GM12875 (cell line): ENCODE results near the gene SATB2.

ENCODE experiments used
- H3K4me3 ChIP-seq: one replicate; pipeline ENCODE4 v1.5.1; 2011; ENCODE audit warnings: low read depth, low read length, control low read depth
- TF ChIP-seq, protein P1 (sequence below): IDR thresholded peaks from 2 replicates; pipeline ENCODE4 v1.5.1; 2011; ENCODE audit warnings: low read depth, mild to moderate bottlenecking, control low read depth, inconsistent platforms, low read length, moderate library complexity, borderline replicate concordance; ENCODE audit not compliant: insufficient read depth

SATB2 gene

DNA sequence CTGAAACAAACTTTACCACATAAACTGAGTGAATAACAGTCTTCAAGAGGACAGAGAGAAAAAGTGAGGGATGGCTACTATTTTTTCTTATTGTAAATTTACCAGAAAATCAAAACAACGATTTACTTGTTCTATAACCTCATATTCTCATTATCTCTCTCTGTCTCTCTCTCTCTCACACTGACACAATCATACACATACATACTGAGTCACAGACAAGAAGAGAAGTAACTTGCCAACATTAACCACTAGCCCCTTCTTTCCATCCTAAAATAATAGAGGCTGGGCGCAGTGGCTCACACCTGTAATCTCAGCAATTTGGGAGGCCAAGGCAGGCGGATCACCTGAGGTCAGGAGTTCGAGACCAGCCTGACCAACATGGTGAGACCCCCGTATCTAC lies 18.2 kb downstream of the SATB2 start:
- TF ChIP-seq, protein P1, sequence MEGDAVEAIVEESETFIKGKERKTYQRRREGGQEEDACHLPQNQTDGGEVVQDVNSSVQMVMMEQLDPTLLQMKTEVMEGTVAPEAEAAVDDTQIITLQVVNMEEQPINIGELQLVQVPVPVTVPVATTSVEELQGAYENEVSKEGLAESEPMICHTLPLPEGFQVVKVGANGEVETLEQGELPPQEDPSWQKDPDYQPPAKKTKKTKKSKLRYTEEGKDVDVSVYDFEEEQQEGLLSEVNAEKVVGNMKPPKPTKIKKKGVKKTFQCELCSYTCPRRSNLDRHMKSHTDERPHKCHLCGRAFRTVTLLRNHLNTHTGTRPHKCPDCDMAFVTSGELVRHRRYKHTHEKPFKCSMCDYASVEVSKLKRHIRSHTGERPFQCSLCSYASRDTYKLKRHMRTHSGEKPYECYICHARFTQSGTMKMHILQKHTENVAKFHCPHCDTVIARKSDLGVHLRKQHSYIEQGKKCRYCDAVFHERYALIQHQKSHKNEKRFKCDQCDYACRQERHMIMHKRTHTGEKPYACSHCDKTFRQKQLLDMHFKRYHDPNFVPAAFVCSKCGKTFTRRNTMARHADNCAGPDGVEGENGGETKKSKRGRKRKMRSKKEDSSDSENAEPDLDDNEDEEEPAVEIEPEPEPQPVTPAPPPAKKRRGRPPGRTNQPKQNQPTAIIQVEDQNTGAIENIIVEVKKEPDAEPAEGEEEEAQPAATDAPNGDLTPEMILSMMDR = no peak
- H3K4me3 ChIP-seq = no peak overlapping the region

DNA sequence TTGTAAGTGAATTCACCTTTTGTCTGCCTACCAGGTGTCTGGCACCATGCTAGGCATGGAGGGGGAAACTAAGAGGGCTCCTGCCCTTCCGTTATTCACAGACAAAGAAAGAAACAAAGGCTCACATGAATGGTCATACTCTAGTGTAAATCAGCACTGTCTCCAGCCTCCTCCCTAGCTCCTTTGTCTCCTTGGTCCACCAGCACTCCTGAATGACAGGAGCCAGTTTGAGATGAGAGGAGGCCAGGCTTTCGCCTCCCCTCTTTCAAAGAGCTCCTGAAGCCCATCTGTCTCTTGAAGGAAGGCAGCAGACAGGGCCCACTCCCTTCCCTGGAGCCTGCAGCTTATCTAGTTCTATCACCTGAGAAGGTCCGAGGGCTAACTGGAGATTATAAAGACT lies 18.7 kb downstream of the SATB2 start:
- TF ChIP-seq, protein P1 = no peak
- H3K4me3 ChIP-seq = no peak overlapping the region

DNA sequence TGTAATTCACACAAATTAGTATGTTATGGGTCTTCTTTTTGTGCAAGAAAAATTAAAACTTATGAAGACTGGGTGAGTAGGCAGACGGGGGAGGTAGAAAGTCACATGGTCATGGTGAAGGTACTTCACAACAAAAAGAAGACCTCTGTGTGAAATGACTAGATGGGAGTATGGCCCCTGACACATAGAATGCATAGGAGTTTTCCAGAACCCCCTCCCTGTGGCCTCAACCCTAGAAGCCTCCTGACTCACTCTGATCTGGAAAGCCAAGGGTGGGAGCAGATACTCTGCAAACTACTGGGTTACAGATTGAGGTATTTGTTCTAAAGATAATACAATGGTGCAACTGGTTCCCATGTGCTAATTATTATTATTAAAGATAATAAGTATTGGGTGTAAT lies 23.2 kb downstream of the SATB2 start:
- TF ChIP-seq, protein P1 = no peak
- H3K4me3 ChIP-seq = no peak overlapping the region

DNA sequence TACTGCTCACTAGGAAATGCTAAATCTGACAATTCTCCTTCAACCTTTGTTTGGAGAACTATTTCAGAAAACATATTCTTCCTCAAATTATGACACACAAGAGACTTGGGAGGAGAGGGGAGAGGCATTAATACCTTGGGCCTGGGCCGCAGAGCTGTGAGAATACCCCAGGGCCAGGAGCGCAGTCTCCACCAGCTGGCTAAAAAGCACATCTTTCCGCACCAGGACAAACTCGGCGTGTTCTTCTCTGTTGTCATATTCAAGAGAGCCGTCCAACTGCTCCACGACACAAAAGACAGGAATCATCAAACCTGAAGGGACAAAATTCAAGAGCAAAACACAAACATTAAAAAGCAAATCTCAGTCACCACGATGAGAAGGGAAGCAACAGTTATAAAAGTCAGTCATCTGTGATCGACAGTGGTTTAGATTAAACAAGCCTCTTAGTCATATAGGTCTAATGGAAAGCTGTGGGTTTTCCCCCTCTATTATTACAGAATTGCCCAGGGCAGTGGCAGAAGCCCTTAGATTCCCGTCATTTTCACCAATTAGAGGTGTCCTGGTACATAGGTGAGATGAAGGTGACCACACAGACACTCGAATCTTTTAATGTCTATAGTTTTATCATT lies 24.4 kb downstream of the SATB2 start:
- no peak overlapping the region for H3K4me3 ChIP-seq

DNA sequence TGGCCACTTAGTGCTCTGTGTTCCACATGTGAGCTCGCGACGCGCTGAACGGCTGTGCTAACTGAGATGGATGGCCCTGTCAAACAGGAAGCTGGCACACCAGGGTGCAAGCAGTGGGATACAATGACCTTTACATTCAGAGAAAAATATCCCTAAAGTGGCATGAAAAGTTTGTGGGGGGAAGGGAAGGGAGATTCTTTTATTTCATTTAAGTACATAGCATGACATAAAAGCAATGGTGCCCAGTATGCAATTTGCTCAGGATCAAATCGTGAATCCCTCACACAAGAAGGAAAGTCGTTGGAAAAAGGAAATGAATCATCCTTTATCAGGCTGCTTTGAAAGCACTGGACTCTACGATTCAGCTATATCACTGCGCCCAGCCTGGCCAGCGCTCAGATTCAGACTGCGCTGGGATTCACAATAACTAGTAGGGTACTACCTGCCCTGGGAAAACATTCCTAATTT lies 26.0 kb downstream of the SATB2 start:
- TF ChIP-seq, protein P1 = no peak
- no peak overlapping the region for H3K4me3 ChIP-seq

More for the DNA sequence above, 24.4 kb downstream of the SATB2 start:
- TF ChIP-seq, protein P1 = no peak

DNA sequence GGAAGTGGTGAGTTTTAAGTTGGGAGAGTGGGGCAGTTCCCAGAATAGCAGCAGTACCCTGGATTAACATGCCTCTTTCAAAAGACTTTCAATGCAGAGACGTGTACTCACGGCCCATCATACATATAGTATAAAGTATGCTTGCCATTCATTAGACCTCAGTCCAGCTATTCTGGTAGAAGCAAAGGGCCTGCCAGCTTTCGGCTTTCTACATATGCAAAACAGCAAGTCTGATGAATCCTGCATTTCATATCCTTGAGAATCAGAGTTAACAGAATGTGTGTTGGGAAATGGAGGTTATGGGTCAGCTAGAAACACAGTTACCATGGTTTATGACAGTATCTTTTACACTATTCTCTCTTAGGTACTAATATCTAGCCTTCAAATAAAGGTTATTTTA lies 27.5 kb downstream of the SATB2 start:
- TF ChIP-seq, protein P1 = no peak
- no peak overlapping the region for H3K4me3 ChIP-seq

DNA sequence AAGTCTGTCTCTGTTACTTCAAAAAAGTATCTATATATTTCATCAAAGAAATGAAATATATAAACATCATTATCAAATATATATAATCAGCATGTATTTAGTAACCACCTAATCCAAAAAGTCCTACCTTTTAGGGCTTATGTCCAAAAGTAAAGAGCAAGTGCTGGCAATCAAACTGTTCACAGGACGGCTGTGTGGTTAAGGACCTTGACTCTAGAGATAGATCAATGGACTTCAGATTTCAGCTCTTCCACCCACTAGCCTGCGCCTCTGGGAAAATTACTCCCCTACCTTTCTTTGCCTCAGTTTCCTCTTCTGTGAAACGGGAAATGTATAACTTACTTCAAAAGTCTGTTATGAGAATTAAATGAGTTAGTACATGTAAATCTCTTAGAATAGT lies 29.4 kb downstream of the SATB2 start:
- TF ChIP-seq, protein P1 = no peak

More for the DNA sequence above, 29.4 kb downstream of the SATB2 start:
- no peak overlapping the region for H3K4me3 ChIP-seq
